ENCODE data around the gene SNAPC4.

The SNAPC4 gene

DNA sequence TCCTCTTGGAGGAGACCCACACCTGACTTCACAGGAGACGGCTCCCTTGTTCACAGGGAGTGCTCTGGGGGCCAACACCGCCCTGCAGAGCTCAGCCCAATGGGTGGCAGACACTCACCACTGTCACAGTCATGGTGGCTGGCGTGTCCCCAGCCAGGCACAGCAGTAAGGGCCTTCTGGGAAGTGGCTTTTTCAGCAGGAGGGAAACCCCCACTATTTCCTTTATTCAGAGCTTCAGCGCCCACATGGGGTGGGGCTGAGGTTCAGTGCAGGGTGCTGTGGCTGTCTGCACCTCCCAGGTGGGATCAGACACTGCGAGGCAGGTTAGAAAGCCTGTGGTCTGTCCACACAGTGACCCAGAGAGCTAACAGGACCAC, 3.6 kb upstream of the SNAPC4 start:
- DNase-seq (ENCODE audit: extremely low read depth, low read depth): no peak
- no peak overlapping the region for H3K4me3 ChIP-seq (replicated peaks; ENCODE audit: low read depth, low read length)
- TF ChIP-seq, protein P1, sequence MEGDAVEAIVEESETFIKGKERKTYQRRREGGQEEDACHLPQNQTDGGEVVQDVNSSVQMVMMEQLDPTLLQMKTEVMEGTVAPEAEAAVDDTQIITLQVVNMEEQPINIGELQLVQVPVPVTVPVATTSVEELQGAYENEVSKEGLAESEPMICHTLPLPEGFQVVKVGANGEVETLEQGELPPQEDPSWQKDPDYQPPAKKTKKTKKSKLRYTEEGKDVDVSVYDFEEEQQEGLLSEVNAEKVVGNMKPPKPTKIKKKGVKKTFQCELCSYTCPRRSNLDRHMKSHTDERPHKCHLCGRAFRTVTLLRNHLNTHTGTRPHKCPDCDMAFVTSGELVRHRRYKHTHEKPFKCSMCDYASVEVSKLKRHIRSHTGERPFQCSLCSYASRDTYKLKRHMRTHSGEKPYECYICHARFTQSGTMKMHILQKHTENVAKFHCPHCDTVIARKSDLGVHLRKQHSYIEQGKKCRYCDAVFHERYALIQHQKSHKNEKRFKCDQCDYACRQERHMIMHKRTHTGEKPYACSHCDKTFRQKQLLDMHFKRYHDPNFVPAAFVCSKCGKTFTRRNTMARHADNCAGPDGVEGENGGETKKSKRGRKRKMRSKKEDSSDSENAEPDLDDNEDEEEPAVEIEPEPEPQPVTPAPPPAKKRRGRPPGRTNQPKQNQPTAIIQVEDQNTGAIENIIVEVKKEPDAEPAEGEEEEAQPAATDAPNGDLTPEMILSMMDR (IDR thresholded peaks at IDR 0.05; ENCODE audit: low read depth, low read length, missing control alignments): no peak

DNA sequence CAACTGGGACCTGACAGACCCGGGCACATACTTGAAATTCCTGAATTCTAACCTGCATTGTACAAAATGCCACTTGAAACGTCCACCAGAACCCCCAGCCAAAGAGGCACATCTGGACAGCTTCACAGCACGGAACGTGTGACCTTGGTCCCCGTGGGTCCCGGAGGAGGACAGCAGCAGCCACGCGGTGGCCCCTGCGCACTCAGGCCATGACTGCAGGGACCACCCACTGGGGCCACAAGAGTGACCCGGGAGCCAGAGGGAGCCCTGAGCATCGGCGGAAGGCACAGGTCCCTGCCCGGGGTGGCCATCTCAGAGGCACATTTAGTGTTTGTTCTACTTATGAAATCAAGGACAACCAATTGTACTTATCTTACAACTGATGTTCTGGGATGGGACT, 2.1 kb upstream of the SNAPC4 start:
- H3K4me3 ChIP-seq (replicated peaks; ENCODE audit: low read depth, low read length): no peak overlapping the region
- DNase-seq (ENCODE audit: extremely low read depth, low read depth): no peak
- TF ChIP-seq, protein P1 (IDR thresholded peaks at IDR 0.05; ENCODE audit: low read depth, low read length, missing control alignments): no peak

DNA sequence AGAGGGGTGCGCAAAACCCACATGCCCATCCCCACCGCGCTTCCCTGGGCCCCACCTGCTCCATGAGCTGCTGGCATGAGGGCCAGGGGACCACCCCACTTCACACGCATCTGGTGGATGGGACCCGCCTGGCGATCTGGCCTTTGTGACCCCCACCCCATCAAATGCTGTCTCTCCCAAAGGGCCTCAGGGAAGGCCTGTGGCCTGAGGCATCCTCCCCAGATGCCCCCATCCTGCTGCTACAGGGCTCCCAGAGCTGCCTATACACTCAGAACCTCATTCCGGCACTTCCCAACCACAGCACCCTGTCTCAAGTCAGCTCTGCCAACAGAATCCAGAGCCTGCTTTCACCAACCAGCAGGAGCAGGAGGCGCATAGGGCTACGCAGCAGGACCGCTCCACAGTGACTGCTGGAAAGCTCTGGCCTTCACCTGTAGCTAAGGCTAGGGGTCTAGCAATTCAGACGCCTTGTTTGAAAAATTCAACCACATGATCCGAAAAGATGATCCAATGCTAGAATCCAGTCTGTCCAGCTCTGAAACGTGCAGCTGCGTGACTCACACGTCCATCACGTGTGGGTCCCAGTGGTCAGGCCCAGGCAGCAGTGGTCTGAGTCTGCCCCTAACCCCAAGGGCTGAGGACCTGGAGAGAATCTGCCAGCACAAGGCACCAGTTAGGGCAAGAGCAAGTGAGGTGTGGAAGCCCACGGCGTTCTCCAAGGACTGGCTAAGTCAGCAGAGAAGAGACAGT, 1.4 kb upstream of the SNAPC4 start:
- no peak overlapping the region for H3K4me3 ChIP-seq (replicated peaks; ENCODE audit: low read depth, low read length)
- TF ChIP-seq, protein P1 (IDR thresholded peaks at IDR 0.05; ENCODE audit: low read depth, low read length, missing control alignments): no peak
- DNase-seq (ENCODE audit: extremely low read depth, low read depth): no peak

DNA sequence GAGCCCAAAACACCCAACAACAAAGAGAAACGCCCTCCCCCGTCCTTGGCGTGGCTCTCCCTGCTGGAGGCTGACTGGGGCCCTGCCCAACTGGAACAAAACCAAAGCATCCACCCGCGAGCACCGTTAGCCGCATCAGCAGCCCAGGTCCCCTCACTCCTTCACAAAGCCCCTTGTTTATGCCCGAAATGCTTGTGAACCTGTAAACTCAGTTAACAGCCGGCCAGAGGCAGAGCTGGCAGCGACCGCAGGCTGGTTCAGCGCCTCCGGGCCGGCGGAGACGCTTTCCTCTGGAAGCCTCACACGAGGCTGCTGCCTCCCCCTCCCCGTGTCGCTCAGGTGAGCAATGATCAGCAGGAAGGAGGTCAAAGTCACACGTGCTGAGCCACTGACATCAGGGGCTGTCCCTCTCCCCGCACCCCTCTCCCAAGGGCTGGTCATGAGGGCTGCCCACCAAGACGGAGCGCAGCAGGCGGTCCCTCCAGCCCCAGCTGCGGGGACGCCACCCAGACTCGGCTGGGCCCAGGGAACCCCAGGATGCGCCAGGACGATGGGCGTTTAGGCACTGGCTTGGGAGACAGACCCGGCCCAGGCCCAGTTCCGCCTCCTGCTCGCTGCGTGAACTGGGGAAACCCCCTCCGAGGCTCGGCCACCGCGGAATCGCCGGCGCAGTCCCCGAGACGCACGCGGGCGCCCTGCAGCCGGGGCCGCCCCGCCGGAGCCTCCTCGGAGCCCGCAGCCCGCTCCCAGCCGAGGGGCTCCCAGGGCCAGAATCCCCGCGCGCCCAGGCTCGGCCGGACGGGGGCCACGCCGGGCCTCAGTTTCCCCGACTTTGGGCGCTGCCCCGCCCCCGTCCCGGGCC, 563 bp downstream of the SNAPC4 start:
- TF ChIP-seq, protein P1 (IDR thresholded peaks at IDR 0.05; ENCODE audit: low read depth, low read length, missing control alignments): no peak
- peak overlapping the region; percentile 95 for H3K4me3 ChIP-seq (replicated peaks; ENCODE audit: low read depth, low read length)
- no peak for DNase-seq (ENCODE audit: extremely low read depth, low read depth)

GRCh38 chr9:136398286-136398685, 1.7 kb downstream of the SNAPC4 start:
- no peak for DNase-seq (ENCODE audit: extremely low read depth, low read depth)
- peak overlapping the region; percentile 95 for H3K4me3 ChIP-seq (replicated peaks; ENCODE audit: low read depth, low read length)
- TF ChIP-seq, protein P1 (IDR thresholded peaks at IDR 0.05; ENCODE audit: low read depth, low read length, missing control alignments): no peak

- DNase-seq (ENCODE audit: extremely low read depth, low read depth): no peak
- TF ChIP-seq, protein P1 (IDR thresholded peaks at IDR 0.05; ENCODE audit: low read depth, low read length, missing control alignments): no peak
- H3K4me3 ChIP-seq (replicated peaks; ENCODE audit: low read depth, low read length): no peak overlapping the region; the same call in 1 of the 2 replicates
Measured at GRCh38 chr9:136397643-136398042, 2.3 kb downstream of the SNAPC4 start.

Measured in HFF-Myc (cell line).